Measurements from ENCODE around the gene ITGA7. TPM values are rescaled to one million over a fixed set of nuclear protein-coding genes. Genes with fewer than 3 reads are reported as not detected.

Gene ITGA7
- total RNA-seq, 2 experiments from 2014 or later, result 4.1 to 4.5 TPM

GRCh38 chr12:55733021-55733555 lies 25.4 kb upstream of the ITGA7 start:
- intact Hi-C loops (cut with micrococcal nuclease), result no loop called here
- Mint-ChIP-seq H3K4me1 (ENCODE audit: low read depth) (peaks cover 26% of the 10 kb centered on the region), H3K27me3 (no peaks in the 10 kb centered on the region), H3K9me3 (no peaks in the 10 kb centered on the region), H3K36me3 (no peaks in the 10 kb centered on the region), H3K4me3 (no peak overlapping the region), H3K27ac (no peak overlapping the region)
- no peak for DNase-seq
- POLR2A ChIA-PET, result no interaction called here
- CTCF ChIA-PET, result interaction anchor here (0.7 kb wide), 1 partner anchor 68 kb away, joined by 3 read pairs; no protein-coding TSS in a partner anchor

DNA sequence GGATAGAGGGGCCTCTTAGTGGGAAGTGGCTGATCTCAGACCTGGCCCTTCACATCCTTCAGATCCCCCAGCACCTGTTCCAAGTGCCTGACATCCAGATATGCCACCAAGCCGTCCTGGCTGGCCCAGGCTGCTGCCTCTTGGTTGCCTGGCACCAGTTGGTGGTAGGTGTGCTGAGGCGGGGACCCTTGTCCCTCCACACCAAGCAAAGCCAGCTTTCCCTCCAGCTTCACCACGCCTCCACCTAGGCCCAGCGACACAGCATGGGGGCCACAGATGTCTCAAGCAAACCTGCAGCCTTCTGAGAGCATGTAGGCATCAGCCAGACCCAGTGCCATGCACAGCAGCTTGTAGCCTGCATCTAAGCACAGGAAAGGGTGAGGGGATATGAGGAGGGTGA lies 24.6 kb upstream of the ITGA7 start:
- CTCF ChIA-PET, result no interaction called here
- POLR2A ChIA-PET, result no interaction called here
- Mint-ChIP-seq H3K9me3 (no peaks in the 10 kb centered on the region), H3K4me3 (no peak overlapping the region), H3K27ac (no peak overlapping the region), H3K4me1 (ENCODE audit: low read depth) (peaks cover 23% of the 10 kb centered on the region), H3K36me3 (no peaks in the 10 kb centered on the region), H3K27me3 (no peaks in the 10 kb centered on the region)
- intact Hi-C loops (cut with micrococcal nuclease), result no loop called here
- DNase-seq, result no peak

GRCh38 chr12:55729819-55730818 lies 22.4 kb upstream of the ITGA7 start:
- Mint-ChIP-seq H3K4me1 (ENCODE audit: low read depth) (peaks cover 33% of the 10 kb centered on the region), H3K27ac (peak overlapping the region; percentile 89), H3K9me3 (no peaks in the 10 kb centered on the region), H3K4me3 (peak overlapping the region; percentile 87), H3K36me3 (peaks cover 6% of the 10 kb centered on the region), H3K27me3 (no peaks in the 10 kb centered on the region)
- CTCF ChIA-PET, result interaction anchor here (0.5 to 3.1 kb wide), 10 partner anchors 9 to 528 kb away, joined by 3 to 68 read pairs (median 4); partner anchors contain the start of genes ANKRD52, BLOC1S1 and PA2G4
- POLR2A ChIA-PET, result interaction anchor here (0.7 to 2.0 kb wide), 16 partner anchors 8 to 1209 kb away, joined by 3 to 23 read pairs (median 3); partner anchors contain the start of genes BLOC1S1, DNAJC14, PYM1 and RAB5B
- DNase-seq, result peak; percentile 42
- intact Hi-C loops (cut with micrococcal nuclease), result loop anchor here (1.0 kb wide), 2 partner anchors 7 to 13 kb away; no protein-coding TSS in a partner anchor

GRCh38 chr12:55728939-55729818 lies 21.5 kb upstream of the ITGA7 start, which contains the start of gene CD63:
Gene CD63, minus strand, starts transcription at chr12:55729009. Its CDS starts 668 bp downstream, at chr12:55728341.
- Mint-ChIP-seq H3K4me3 (peak within 1 kb of the TSS; percentile 87), H3K27ac (peak within 1 kb of the TSS; percentile 89), H3K4me1 (ENCODE audit: low read depth) (peaks cover 36% of the 10 kb centered on the region), H3K27me3 (no peaks in the 10 kb centered on the region), H3K9me3 (no peaks in the 10 kb centered on the region), H3K36me3 (peaks cover 6% of the 10 kb centered on the region)
- CTCF ChIA-PET, result interaction anchor here (0.5 to 3.1 kb wide), 8 partner anchors 8 to 529 kb away, joined by 3 to 68 read pairs (median 4); partner anchors contain the start of genes ANKRD52 and BLOC1S1
- DNase-seq, result peak; percentile 89
- intact Hi-C loops (cut with micrococcal nuclease), result loop anchor here (1.0 kb wide), 2 partner anchors 8 to 12 kb away; no protein-coding TSS in a partner anchor
- POLR2A ChIA-PET, result interaction anchor here (0.7 to 2.0 kb wide), 16 partner anchors 9 to 1208 kb away, joined by 3 to 23 read pairs (median 3); partner anchors contain the start of genes BLOC1S1, DNAJC14, PYM1 and RAB5B

DNA sequence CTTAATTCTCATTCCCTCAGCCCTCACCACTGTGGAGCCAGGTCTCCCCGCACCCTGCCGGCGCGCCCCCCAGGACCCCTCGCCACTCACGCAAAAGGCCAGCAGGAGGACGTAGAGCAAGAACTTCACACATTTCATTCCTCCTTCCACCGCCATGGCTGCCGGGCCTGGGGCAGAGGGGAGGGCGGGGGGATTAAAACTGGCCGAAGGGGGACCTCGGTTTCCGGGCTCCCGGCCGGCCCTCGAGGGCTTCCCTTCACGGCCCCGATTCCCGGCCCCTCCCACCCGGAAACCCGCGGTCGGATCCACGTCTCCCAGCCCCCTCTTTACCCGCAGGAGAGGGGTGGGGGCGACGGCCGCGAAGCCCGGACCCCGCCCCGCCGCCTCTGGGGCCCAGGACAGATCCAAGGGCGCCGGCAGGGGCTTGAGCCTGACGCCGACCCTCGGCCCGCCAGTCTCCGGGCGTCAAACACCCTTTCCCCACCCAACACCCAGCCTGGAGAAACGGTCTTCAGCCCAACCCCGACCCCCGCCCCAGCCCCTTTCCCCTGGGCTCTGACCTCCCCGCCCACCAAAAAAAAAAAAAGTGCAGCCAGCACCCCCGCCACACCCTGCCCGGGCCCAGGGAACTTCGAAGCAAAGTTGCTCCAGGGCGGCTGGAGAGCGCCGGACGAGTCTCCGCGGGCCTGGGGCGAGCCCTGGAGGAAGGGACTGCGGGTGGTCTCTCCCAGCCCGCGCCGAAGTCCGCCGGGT lies 20.7 kb upstream of the ITGA7 start:
- Mint-ChIP-seq H3K27ac (peak overlapping the region; percentile 74), H3K36me3 (peaks cover 10% of the 10 kb centered on the region), H3K4me1 (ENCODE audit: low read depth) (peaks cover 36% of the 10 kb centered on the region), H3K4me3 (peak overlapping the region; percentile 87), H3K27me3 (no peaks in the 10 kb centered on the region), H3K9me3 (no peaks in the 10 kb centered on the region)
- peak; percentile 48 for DNase-seq
- POLR2A ChIA-PET, result interaction anchor here (1.0 to 2.0 kb wide), 6 partner anchors 10 to 206 kb away, joined by 3 to 23 read pairs (median 8); partner anchors contain the start of genes BLOC1S1 and DNAJC14
- intact Hi-C loops (cut with micrococcal nuclease), result no loop called here
- CTCF ChIA-PET, result interaction anchor here (1.1 to 3.1 kb wide), 2 partner anchors 11 to 12 kb away, joined by 8 to 68 read pairs; partner anchors contain the start of gene BLOC1S1

- POLR2A ChIA-PET, result no interaction called here
- peaks cover 10% of the 10 kb centered on the region for H3K36me3 Mint-ChIP-seq
Observed at GRCh38 chr12:55727643-55728185, 20.0 kb upstream of the ITGA7 start.

GRCh38 chr12:55726971-55727370 lies 19.3 kb upstream of the ITGA7 start:
- H3K4me1 Mint-ChIP-seq (ENCODE audit: low read depth), result peaks cover 36% of the 10 kb centered on the region
- no peak for DNase-seq
- H3K36me3 Mint-ChIP-seq, result peaks cover 10% of the 10 kb centered on the region
- H3K27ac Mint-ChIP-seq, result peak overlapping the region; percentile 74
- H3K27me3 Mint-ChIP-seq, result no peaks in the 10 kb centered on the region
- intact Hi-C loops (cut with micrococcal nuclease), result no loop called here
- peak overlapping the region; percentile 87 for H3K4me3 Mint-ChIP-seq
- ChIA-PET CTCF (no interaction called here), POLR2A (no interaction called here)
- H3K9me3 Mint-ChIP-seq, result no peaks in the 10 kb centered on the region

More at GRCh38 chr12:55727643-55728185, 20.0 kb upstream of the ITGA7 start:
- Mint-ChIP-seq H3K4me3 (peak overlapping the region; percentile 87), H3K4me1 (ENCODE audit: low read depth) (peaks cover 36% of the 10 kb centered on the region), H3K27ac (peak overlapping the region; percentile 74), H3K9me3 (no peaks in the 10 kb centered on the region), H3K27me3 (no peaks in the 10 kb centered on the region)
- no peak for DNase-seq
- intact Hi-C loops (cut with micrococcal nuclease), result no loop called here
- CTCF ChIA-PET, result no interaction called here

DNA sequence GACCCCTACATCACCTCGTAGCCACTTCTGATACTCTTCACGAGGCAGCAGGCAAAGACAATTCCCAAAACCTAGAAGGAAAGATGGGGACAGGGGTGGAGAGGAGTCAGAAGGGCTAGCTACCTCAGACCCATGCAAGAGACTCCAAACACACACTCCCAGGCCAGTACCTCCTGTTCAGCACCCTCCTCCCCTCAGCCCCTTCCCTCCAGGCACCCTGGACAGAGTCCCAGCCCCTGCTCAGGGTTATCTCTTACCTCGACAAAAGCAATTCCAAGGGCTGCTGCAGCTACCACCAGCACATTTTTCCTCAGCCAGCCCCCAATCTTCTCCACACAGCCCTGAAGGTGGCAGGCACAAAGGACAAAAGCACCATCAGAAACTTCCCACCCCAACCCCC lies 17.9 kb upstream of the ITGA7 start:
- Mint-ChIP-seq H3K27me3 (no peaks in the 10 kb centered on the region), H3K4me3 (no peak overlapping the region), H3K9me3 (no peaks in the 10 kb centered on the region), H3K36me3 (peaks cover 10% of the 10 kb centered on the region), H3K4me1 (ENCODE audit: low read depth) (peaks cover 32% of the 10 kb centered on the region), H3K27ac (no peak overlapping the region)
- DNase-seq, result no peak
- ChIA-PET POLR2A (interaction anchor here (1.0 kb wide), 1 partner anchor 12 kb away, joined by 3 read pairs; no protein-coding TSS in a partner anchor), CTCF (interaction anchor here (0.9 to 2.3 kb wide), 6 partner anchors 9 to 93 kb away, joined by 3 to 37 read pairs (median 3); partner anchors contain the start of genes BLOC1S1 and ORMDL2)
- intact Hi-C loops (cut with micrococcal nuclease), result no loop called here

- intact Hi-C loops (cut with micrococcal nuclease), result loop anchor here (1.0 kb wide), 1 partner anchor 12 kb away; no protein-coding TSS in a partner anchor
- no peak overlapping the region for H3K27ac Mint-ChIP-seq
- CTCF ChIA-PET, result interaction anchor here (0.9 to 2.3 kb wide), 9 partner anchors 9 to 215 kb away, joined by 3 to 37 read pairs (median 3); partner anchors contain the start of genes BLOC1S1 and ORMDL2
Observed at GRCh38 chr12:55724940-55725309, 17.2 kb upstream of the ITGA7 start.

More at GRCh38 chr12:55724940-55725309, 17.2 kb upstream of the ITGA7 start:
- Mint-ChIP-seq H3K4me1 (ENCODE audit: low read depth) (peaks cover 26% of the 10 kb centered on the region), H3K4me3 (no peak overlapping the region), H3K36me3 (peaks cover 10% of the 10 kb centered on the region), H3K9me3 (no peaks in the 10 kb centered on the region), H3K27me3 (no peaks in the 10 kb centered on the region)
- DNase-seq, result no peak
- POLR2A ChIA-PET, result interaction anchor here (0.6 to 1.0 kb wide), 2 partner anchors 12 to 15 kb away, joined by 3 to 4 read pairs; no protein-coding TSS in a partner anchor
